ENCODE data around the gene CCDC134.

- TF ChIP-seq CTCF (IDR thresholded peaks at IDR 0.05; ENCODE audit: low read length) = no peak
- TF ChIP-seq EZH2 (IDR thresholded peaks at IDR 0.05; ENCODE audit: borderline replicate concordance, low read length) = no peak
Measured at GRCh38 chr22:41826021-41826420, 25.5 kb downstream of the CCDC134 start.
